GM21717 (cell line): ENCODE measurements around the gene TBCE.
"Not testable (repeated sequence)": the region's sequence is repeated elsewhere in the genome, so short reads cannot be mapped to it uniquely, and the experiment has no call there.

Experiments used
- ATAC-seq: cut with Tn5 transposase; IDR thresholded peaks from one replicate; pipeline ENCODE4 v1.9.1; 2021; ENCODE audit warnings: mild to moderate bottlenecking, moderate library complexity; ENCODE audit not compliant: unreplicated experiment

TBCE gene

GRCh38 chr1:235351898-235352297 is 15.3 kb upstream of the TBCE start:
- no peak for ATAC-seq

- ATAC-seq: no peak
Observed at GRCh38 chr1:235357485-235358373, 9.5 kb upstream of the TBCE start.

GRCh38 chr1:235358899-235359298 is 8.3 kb upstream of the TBCE start:
- no peak for ATAC-seq

GRCh38 chr1:235364189-235364588 is 3.0 kb upstream of the TBCE start:
- ATAC-seq: not testable (repeated sequence)

- no peak for ATAC-seq
Observed at GRCh38 chr1:235366286-235366685, 941 bp upstream of the TBCE start.

- no peak for ATAC-seq
Observed at GRCh38 chr1:235368428-235368827, 1.2 kb downstream of the TBCE start.

- ATAC-seq: no peak
Observed at GRCh38 chr1:235369802-235370201, 2.6 kb downstream of the TBCE start.

GRCh38 chr1:235375919-235376605 is 8.8 kb downstream of the TBCE start:
- no peak for ATAC-seq

GRCh38 chr1:235378134-235378735 is 11.0 kb downstream of the TBCE start:
- not testable (repeated sequence) for ATAC-seq

GRCh38 chr1:235381955-235382739 is 14.9 kb downstream of the TBCE start:
- not testable (repeated sequence) for ATAC-seq

GRCh38 chr1:235385633-235386032 is 18.4 kb downstream of the TBCE start:
- not testable (repeated sequence) for ATAC-seq

- no peak for ATAC-seq
Observed at GRCh38 chr1:235391874-235392273, 24.6 kb downstream of the TBCE start.

- ATAC-seq: no peak
Observed at GRCh38 chr1:235397733-235398132, 30.5 kb downstream of the TBCE start.

GRCh38 chr1:235399661-235400060 is 32.4 kb downstream of the TBCE start:
- ATAC-seq: no peak

GRCh38 chr1:235401251-235401650 is 34.0 kb downstream of the TBCE start:
- no peak for ATAC-seq

GRCh38 chr1:235402457-235403200 is 35.4 kb downstream of the TBCE start:
- no peak for ATAC-seq

- ATAC-seq: no peak
Observed at GRCh38 chr1:235403593-235403992, 36.4 kb downstream of the TBCE start.

GRCh38 chr1:235404190-235404589 is 37.0 kb downstream of the TBCE start:
- no peak for ATAC-seq

- no peak for ATAC-seq
Observed at GRCh38 chr1:235407419-235407818, 40.2 kb downstream of the TBCE start.

- no peak for ATAC-seq
Observed at GRCh38 chr1:235408503-235408960, 41.3 kb downstream of the TBCE start.
